ENCODE data around the gene RASSF5. TPM values are rescaled to one million over a fixed set of nuclear protein-coding genes. Genes with fewer than 3 reads are reported as not detected.

Gene RASSF5
- total RNA-seq, 1 donor from 2014 or later: 116 TPM

DNA sequence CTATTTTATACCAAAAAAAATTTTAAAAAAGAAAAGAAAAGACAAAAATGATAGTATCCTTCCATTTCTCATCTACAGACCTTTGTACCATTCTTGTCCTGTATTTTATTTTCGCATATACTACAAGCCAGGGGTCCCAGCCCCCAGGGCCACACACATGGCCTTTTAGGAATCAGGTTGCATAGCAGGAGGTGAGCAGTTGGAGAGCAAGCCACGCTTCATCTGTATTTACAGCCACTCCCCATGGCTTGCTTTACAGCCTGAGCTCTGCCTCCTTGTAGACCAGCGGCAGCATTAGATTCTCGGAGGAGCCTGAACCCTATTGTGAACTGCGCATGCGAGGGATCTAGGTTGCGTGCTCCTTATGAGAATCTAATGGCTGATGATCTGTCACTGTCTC, 39.8 kb downstream of the RASSF5 start:
- Mint-ChIP-seq H3K4me1 (peaks cover 6% of the 10 kb centered on the region), H3K9me3 (no peaks in the 10 kb centered on the region), H3K27ac (no peak overlapping the region), H3K4me3 (no peak overlapping the region), H3K27me3 (no peaks in the 10 kb centered on the region), H3K36me3 (ENCODE audit: low read depth) (no peaks in the 10 kb centered on the region)
- CTCF ChIA-PET: interaction anchor here (1.1 to 10.1 kb wide), 9 partner anchors 8 to 85 kb away, joined by 3 to 349 read pairs (median 23); no protein-coding TSS in a partner anchor
- POLR2A ChIA-PET: interaction anchor here (0.6 to 1.2 kb wide), 2 partner anchors 10 to 11 kb away, joined by 4 to 6 read pairs; no protein-coding TSS in a partner anchor
- ATAC-seq (ENCODE audit: low read depth): no peak
- no peak for DNase-seq
- TF ChIP-seq, protein P1, sequence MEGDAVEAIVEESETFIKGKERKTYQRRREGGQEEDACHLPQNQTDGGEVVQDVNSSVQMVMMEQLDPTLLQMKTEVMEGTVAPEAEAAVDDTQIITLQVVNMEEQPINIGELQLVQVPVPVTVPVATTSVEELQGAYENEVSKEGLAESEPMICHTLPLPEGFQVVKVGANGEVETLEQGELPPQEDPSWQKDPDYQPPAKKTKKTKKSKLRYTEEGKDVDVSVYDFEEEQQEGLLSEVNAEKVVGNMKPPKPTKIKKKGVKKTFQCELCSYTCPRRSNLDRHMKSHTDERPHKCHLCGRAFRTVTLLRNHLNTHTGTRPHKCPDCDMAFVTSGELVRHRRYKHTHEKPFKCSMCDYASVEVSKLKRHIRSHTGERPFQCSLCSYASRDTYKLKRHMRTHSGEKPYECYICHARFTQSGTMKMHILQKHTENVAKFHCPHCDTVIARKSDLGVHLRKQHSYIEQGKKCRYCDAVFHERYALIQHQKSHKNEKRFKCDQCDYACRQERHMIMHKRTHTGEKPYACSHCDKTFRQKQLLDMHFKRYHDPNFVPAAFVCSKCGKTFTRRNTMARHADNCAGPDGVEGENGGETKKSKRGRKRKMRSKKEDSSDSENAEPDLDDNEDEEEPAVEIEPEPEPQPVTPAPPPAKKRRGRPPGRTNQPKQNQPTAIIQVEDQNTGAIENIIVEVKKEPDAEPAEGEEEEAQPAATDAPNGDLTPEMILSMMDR (IDR thresholded peaks at IDR 0.05): no peak
- intact Hi-C loops (cut with micrococcal nuclease): no loop called here

DNA sequence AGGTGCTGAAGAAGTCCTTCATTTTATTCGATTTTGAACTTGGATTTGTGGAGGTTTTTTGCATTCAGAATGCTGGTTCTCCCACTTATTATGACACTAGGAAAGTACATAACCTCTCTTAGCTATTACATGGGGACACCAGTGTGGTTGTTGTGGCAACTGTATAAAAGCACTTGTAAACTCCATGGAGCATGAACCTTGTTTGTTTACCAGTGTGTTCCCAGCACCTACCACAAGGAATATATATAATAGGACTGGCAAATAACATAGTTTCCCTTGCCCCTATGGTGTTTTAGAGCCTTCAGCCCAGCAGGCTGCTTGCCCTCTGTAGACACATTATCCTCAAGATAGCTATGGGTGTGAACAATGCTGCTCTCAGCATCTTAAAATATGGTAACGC, 43.1 kb downstream of the RASSF5 start:
- Mint-ChIP-seq H3K27ac (no peak overlapping the region), H3K36me3 (ENCODE audit: low read depth) (no peaks in the 10 kb centered on the region), H3K4me3 (no peak overlapping the region), H3K4me1 (peaks cover 21% of the 10 kb centered on the region), H3K27me3 (no peaks in the 10 kb centered on the region), H3K9me3 (no peaks in the 10 kb centered on the region)
- intact Hi-C loops (cut with micrococcal nuclease): no loop called here
- ATAC-seq (ENCODE audit: low read depth) (no peak), DNase-seq (no peak)
- TF ChIP-seq, protein P1 (IDR thresholded peaks at IDR 0.05): no peak
- ChIA-PET CTCF (interaction anchor here (1.0 to 11.6 kb wide), 3 partner anchors 28 to 71 kb away, joined by 3 to 132 read pairs (median 5); no protein-coding TSS in a partner anchor), POLR2A (interaction anchor here (1.0 kb wide), 1 partner anchor 13 kb away, joined by 3 read pairs; no protein-coding TSS in a partner anchor)

DNA sequence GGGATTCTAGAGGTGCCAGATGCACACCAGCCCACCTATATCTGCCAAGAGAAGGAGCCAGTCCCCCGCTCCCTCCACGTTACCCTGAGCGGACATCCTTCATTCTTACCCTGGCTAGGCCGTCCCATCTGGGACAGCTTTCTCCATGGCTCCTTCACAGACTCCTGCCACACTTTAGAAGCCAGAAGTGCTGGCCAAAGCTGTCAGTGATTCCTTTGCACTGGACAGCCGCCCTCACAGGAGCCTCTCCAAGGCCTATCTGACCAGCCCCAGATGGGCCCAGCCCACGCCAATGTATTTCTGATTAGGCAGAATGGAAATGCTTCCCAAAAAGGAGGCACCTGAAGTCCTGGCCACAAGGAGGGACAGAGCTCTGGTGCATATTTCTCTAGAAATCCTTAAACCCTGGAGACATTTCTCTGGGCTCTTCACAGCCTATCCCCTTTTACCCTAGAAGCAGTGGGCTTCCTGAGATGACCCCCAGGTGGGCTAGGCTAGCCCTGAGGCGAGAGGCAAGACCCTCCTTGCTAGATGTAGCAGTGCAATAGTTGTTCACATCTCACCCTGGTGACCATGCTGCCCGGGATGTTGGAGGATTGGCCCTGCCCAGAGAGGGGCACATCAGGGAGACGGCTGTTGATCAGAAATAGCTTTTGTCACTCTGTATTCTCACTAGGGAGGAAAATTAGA, 44.1 kb downstream of the RASSF5 start:
- no peak for ATAC-seq (ENCODE audit: low read depth)
- ChIA-PET CTCF (interaction anchor here (1.0 to 11.6 kb wide), 3 partner anchors 27 to 72 kb away, joined by 3 to 132 read pairs (median 5); no protein-coding TSS in a partner anchor), POLR2A (interaction anchor here (1.1 to 1.4 kb wide), 3 partner anchors 29 to 44 kb away, joined by 3 to 6 read pairs (median 3); partner anchors contain the start of gene RASSF5)
- no peak for DNase-seq
- no peaks in the 10 kb centered on the region for H3K36me3 Mint-ChIP-seq (ENCODE audit: low read depth)
- H3K9me3 Mint-ChIP-seq: no peaks in the 10 kb centered on the region
- intact Hi-C loops (cut with micrococcal nuclease): no loop called here
- TF ChIP-seq, protein P1 (IDR thresholded peaks at IDR 0.05): no peak
- no peaks in the 10 kb centered on the region for H3K27me3 Mint-ChIP-seq
- H3K4me3 Mint-ChIP-seq: no peak overlapping the region
- H3K4me1 Mint-ChIP-seq: peaks cover 31% of the 10 kb centered on the region
- no peak overlapping the region for H3K27ac Mint-ChIP-seq

DNA sequence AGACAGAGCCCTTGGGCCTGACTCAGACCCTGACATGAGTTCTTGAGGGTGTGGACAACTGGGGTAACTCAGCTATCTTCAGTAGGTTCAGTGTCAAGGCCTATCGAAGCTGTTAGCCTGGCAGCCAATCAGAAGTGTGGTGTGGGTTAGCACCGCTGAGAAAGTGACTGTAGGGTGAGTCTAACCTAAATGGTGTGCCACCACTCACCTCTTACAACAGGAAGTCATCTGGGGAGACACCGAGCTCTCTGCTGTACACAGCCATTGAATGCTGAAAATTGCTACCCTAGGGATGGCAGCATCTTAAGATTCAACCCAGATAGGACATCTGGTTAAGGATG, 44.6 kb downstream of the RASSF5 start:
- no peak for ATAC-seq (ENCODE audit: low read depth)
- TF ChIP-seq, protein P1 (IDR thresholded peaks at IDR 0.05): no peak
- Mint-ChIP-seq H3K27ac (peak overlapping the region; percentile 9), H3K36me3 (ENCODE audit: low read depth) (no peaks in the 10 kb centered on the region), H3K27me3 (no peaks in the 10 kb centered on the region), H3K4me3 (no peak overlapping the region), H3K9me3 (no peaks in the 10 kb centered on the region), H3K4me1 (peaks cover 35% of the 10 kb centered on the region)
- intact Hi-C loops (cut with micrococcal nuclease): no loop called here
- POLR2A ChIA-PET: interaction anchor here (1.1 to 1.4 kb wide), 3 partner anchors 28 to 45 kb away, joined by 3 to 6 read pairs (median 3); partner anchors contain the start of gene RASSF5
- CTCF ChIA-PET: interaction anchor here (2.1 to 11.6 kb wide), 2 partner anchors 31 to 73 kb away, joined by 5 to 132 read pairs; no protein-coding TSS in a partner anchor
- no peak for DNase-seq

DNA sequence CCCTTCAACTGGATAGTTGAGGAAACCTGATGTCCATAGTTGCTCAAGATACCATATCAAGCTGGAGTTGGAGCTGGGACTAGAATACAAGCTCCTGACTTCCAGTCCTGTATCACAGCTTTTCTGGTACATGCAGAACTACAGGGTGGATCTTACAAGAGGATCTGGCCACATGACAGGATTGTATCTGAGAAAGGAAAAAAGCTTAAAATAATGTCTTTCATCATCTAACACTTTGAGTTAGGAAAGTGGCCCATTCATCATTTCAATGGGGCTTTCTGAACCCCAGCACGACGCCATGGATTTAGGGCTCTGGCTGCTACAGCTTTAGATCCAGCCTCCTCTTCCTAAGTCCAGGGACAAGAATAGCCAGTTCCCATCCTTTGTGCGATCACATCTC, 46.9 kb downstream of the RASSF5 start:
- Mint-ChIP-seq H3K27ac (peak overlapping the region; percentile 46), H3K4me3 (no peak overlapping the region), H3K4me1 (peaks cover 46% of the 10 kb centered on the region), H3K27me3 (no peaks in the 10 kb centered on the region), H3K9me3 (no peaks in the 10 kb centered on the region), H3K36me3 (ENCODE audit: low read depth) (peaks cover 16% of the 10 kb centered on the region)
- no peak for ATAC-seq (ENCODE audit: low read depth)
- TF ChIP-seq, protein P1 (IDR thresholded peaks at IDR 0.05): no peak
- intact Hi-C loops (cut with micrococcal nuclease): no loop called here
- DNase-seq: no peak
- CTCF ChIA-PET: interaction anchor here (0.8 to 11.6 kb wide), 7 partner anchors 10 to 75 kb away, joined by 3 to 132 read pairs (median 6); no protein-coding TSS in a partner anchor
- POLR2A ChIA-PET: interaction anchor here (0.6 to 12.6 kb wide), 3 partner anchors 9 to 47 kb away, joined by 3 to 343 read pairs (median 23); partner anchors contain the start of gene RASSF5

Data from activated B cell treated with CpG ODN at 0.5 μM for 24 hours (primary cell).